ENCODE data around the gene LMO1.

The LMO1 gene

GRCh38 chr11:8230921-8231847, 32.5 kb downstream of the LMO1 start:
- peaks cover 0 to 14% of the 10 kb centered on the region in 2 donors for H3K4me1 ChIP-seq (ENCODE audit: control insufficient read depth in 1 of 2, insufficient read depth in 2 of 2, low read length in 2 of 2)
- H3K9me3 ChIP-seq (ENCODE audit: control insufficient read depth in 1 of 2, low read length in 2 of 2): no peaks in the 10 kb centered on the region
- no peaks in the 10 kb centered on the region for H3K27me3 ChIP-seq (ENCODE audit: low read depth, low read length)
- H3K4me3 ChIP-seq (ENCODE audit: low read depth in 1 of 2, low read length in 2 of 2): no peak overlapping the region
- no peaks in the 10 kb centered on the region for H3K36me3 ChIP-seq (ENCODE audit: control insufficient read depth in 1 of 2, insufficient read depth in 2 of 2, low read length in 2 of 2)
- H3K27ac ChIP-seq (ENCODE audit: low read length): no peak overlapping the region

GRCh38 chr11:8230178-8230859, 33.4 kb downstream of the LMO1 start:
- H3K4me1 ChIP-seq (ENCODE audit: control insufficient read depth in 1 of 2, insufficient read depth in 2 of 2, low read length in 2 of 2): peaks cover 0 to 18% of the 10 kb centered on the region in 2 donors

GRCh38 chr11:8229299-8230177, 34.1 kb downstream of the LMO1 start:
- Histone ChIP-seq H3K9me3 (ENCODE audit: control insufficient read depth in 1 of 2, low read length in 2 of 2) (no peaks in the 10 kb centered on the region), H3K4me3 (ENCODE audit: low read depth in 1 of 2, low read length in 2 of 2) (no peak overlapping the region), H3K36me3 (ENCODE audit: control insufficient read depth in 1 of 2, insufficient read depth in 2 of 2, low read length in 2 of 2) (no peaks in the 10 kb centered on the region), H3K27ac (ENCODE audit: low read length) (no peak overlapping the region), H3K27me3 (ENCODE audit: low read depth, low read length) (no peaks in the 10 kb centered on the region), H3K4me1 (ENCODE audit: control insufficient read depth in 1 of 2, insufficient read depth in 2 of 2, low read length in 2 of 2) (peaks cover 0 to 18% of the 10 kb centered on the region in 2 donors)

More at GRCh38 chr11:8230178-8230859, 33.4 kb downstream of the LMO1 start:
- H3K9me3 ChIP-seq (ENCODE audit: control insufficient read depth in 1 of 2, low read length in 2 of 2): no peaks in the 10 kb centered on the region
- no peak overlapping the region for H3K4me3 ChIP-seq (ENCODE audit: low read depth in 1 of 2, low read length in 2 of 2)
- no peak overlapping the region for H3K27ac ChIP-seq (ENCODE audit: low read length)
- H3K27me3 ChIP-seq (ENCODE audit: low read depth, low read length): no peaks in the 10 kb centered on the region
- H3K36me3 ChIP-seq (ENCODE audit: control insufficient read depth in 1 of 2, insufficient read depth in 2 of 2, low read length in 2 of 2): no peaks in the 10 kb centered on the region

- Histone ChIP-seq H3K36me3 (ENCODE audit: control insufficient read depth in 1 of 2, insufficient read depth in 2 of 2, low read length in 2 of 2) (no peaks in the 10 kb centered on the region), H3K27ac (ENCODE audit: low read length) (no peak overlapping the region), H3K9me3 (ENCODE audit: control insufficient read depth in 1 of 2, low read length in 2 of 2) (no peaks in the 10 kb centered on the region), H3K4me1 (ENCODE audit: control insufficient read depth in 1 of 2, insufficient read depth in 2 of 2, low read length in 2 of 2) (peaks cover 0 to 12% of the 10 kb centered on the region in 2 donors), H3K4me3 (ENCODE audit: low read depth in 1 of 2, low read length in 2 of 2) (no peak overlapping the region), H3K27me3 (ENCODE audit: low read depth, low read length) (no peaks in the 10 kb centered on the region)
These were observed 35.4 kb downstream of the LMO1 start for GRCh38 chr11:8228231-8228630.

GRCh38 chr11:8227156-8228152, 36.2 kb downstream of the LMO1 start:
- H3K36me3 ChIP-seq (ENCODE audit: control insufficient read depth in 1 of 2, insufficient read depth in 2 of 2, low read length in 2 of 2): no peaks in the 10 kb centered on the region
- no peak overlapping the region for H3K27ac ChIP-seq (ENCODE audit: low read length)
- H3K27me3 ChIP-seq (ENCODE audit: low read depth, low read length): no peaks in the 10 kb centered on the region
- peaks cover 0 to 12% of the 10 kb centered on the region in 2 donors for H3K4me1 ChIP-seq (ENCODE audit: control insufficient read depth in 1 of 2, insufficient read depth in 2 of 2, low read length in 2 of 2)
- no peak overlapping the region for H3K4me3 ChIP-seq (ENCODE audit: low read depth in 1 of 2, low read length in 2 of 2)
- H3K9me3 ChIP-seq (ENCODE audit: control insufficient read depth in 1 of 2, low read length in 2 of 2): no peaks in the 10 kb centered on the region

- no peaks in the 10 kb centered on the region for H3K27me3 ChIP-seq (ENCODE audit: low read depth, low read length)
- H3K9me3 ChIP-seq (ENCODE audit: control insufficient read depth in 1 of 2, low read length in 2 of 2): no peaks in the 10 kb centered on the region
- no peaks in the 10 kb centered on the region for H3K36me3 ChIP-seq (ENCODE audit: control insufficient read depth in 1 of 2, insufficient read depth in 2 of 2, low read length in 2 of 2)
- no peak overlapping the region for H3K4me3 ChIP-seq (ENCODE audit: low read depth in 1 of 2, low read length in 2 of 2)
- peaks cover 0 to 12% of the 10 kb centered on the region in 2 donors for H3K4me1 ChIP-seq (ENCODE audit: control insufficient read depth in 1 of 2, insufficient read depth in 2 of 2, low read length in 2 of 2)
- H3K27ac ChIP-seq (ENCODE audit: low read length): no peak overlapping the region
These were observed 38.1 kb downstream of the LMO1 start for GRCh38 chr11:8225589-8226036.

GRCh38 chr11:8224711-8225110, 39.0 kb downstream of the LMO1 start:
- H3K4me1 ChIP-seq (ENCODE audit: control insufficient read depth in 1 of 2, insufficient read depth in 2 of 2, low read length in 2 of 2): peaks cover 0 to 11% of the 10 kb centered on the region in 2 donors
- H3K27ac ChIP-seq (ENCODE audit: low read length): no peak overlapping the region
- no peaks in the 10 kb centered on the region for H3K36me3 ChIP-seq (ENCODE audit: control insufficient read depth in 1 of 2, insufficient read depth in 2 of 2, low read length in 2 of 2)

GRCh38 chr11:8224161-8224591, 39.5 kb downstream of the LMO1 start:
- no peaks in the 10 kb centered on the region for H3K27me3 ChIP-seq (ENCODE audit: low read depth, low read length)
- no peaks in the 10 kb centered on the region for H3K9me3 ChIP-seq (ENCODE audit: control insufficient read depth in 1 of 2, low read length in 2 of 2)
- H3K27ac ChIP-seq (ENCODE audit: low read length): no peak overlapping the region
- H3K4me1 ChIP-seq (ENCODE audit: control insufficient read depth in 1 of 2, insufficient read depth in 2 of 2, low read length in 2 of 2): peaks cover 0 to 6% of the 10 kb centered on the region in 2 donors
- H3K36me3 ChIP-seq (ENCODE audit: control insufficient read depth in 1 of 2, insufficient read depth in 2 of 2, low read length in 2 of 2): no peaks in the 10 kb centered on the region
- no peak overlapping the region for H3K4me3 ChIP-seq (ENCODE audit: low read depth in 1 of 2, low read length in 2 of 2)

More at GRCh38 chr11:8224711-8225110, 39.0 kb downstream of the LMO1 start:
- Histone ChIP-seq H3K9me3 (ENCODE audit: control insufficient read depth in 1 of 2, low read length in 2 of 2) (no peaks in the 10 kb centered on the region), H3K27me3 (ENCODE audit: low read depth, low read length) (no peaks in the 10 kb centered on the region), H3K4me3 (ENCODE audit: low read depth in 1 of 2, low read length in 2 of 2) (no peak overlapping the region)

- Histone ChIP-seq H3K27me3 (ENCODE audit: low read depth, low read length) (no peaks in the 10 kb centered on the region), H3K36me3 (ENCODE audit: control insufficient read depth in 1 of 2, insufficient read depth in 2 of 2, low read length in 2 of 2) (no peaks in the 10 kb centered on the region), H3K9me3 (ENCODE audit: control insufficient read depth in 1 of 2, low read length in 2 of 2) (no peaks in the 10 kb centered on the region), H3K4me3 (ENCODE audit: low read depth in 1 of 2, low read length in 2 of 2) (no peak overlapping the region), H3K4me1 (ENCODE audit: control insufficient read depth in 1 of 2, insufficient read depth in 2 of 2, low read length in 2 of 2) (peaks cover 0 to 4% of the 10 kb centered on the region in 2 donors), H3K27ac (ENCODE audit: low read length) (no peak overlapping the region)
These were observed 40.2 kb downstream of the LMO1 start for GRCh38 chr11:8223513-8223900.
